Kidney (tissue), 14 donors: ENCODE data around the gene RPTOR. TPM values are rescaled to one million over a fixed set of nuclear protein-coding genes. Genes with fewer than 3 reads are reported as not detected.

ENCODE experiments used
- DNase-seq, 5 donors: peaks; one replicate each; pipeline ENCODE4 v3.0.0-alpha.2; 2013 to 2020
- FAIRE-seq: peaks from 2 replicates; lab custom pipeline; 2012; peaks lifted over from hg19 to GRCh38; lab: Jason Lieb, UNC
- H3K27ac ChIP-seq, 2 donors: one replicate each; pipeline ENCODE4 v1.7.0; 2013; ENCODE audit warnings: low read depth in 2 of 2, low read length in 2 of 2, inconsistent platforms in 1 of 2
- H3K27me3 ChIP-seq: one replicate; pipeline ENCODE4 v1.7.1; 2013; ENCODE audit warnings: low read length, inconsistent platforms; ENCODE audit not compliant: control insufficient read depth, insufficient read depth
- H3K36me3 ChIP-seq, 3 donors: one replicate each; pipeline versions ENCODE4 v1.7.0 to v1.7.1; 2013; ENCODE audit warnings: low read length in 3 of 3, control low read depth in 1 of 3, inconsistent platforms in 1 of 3; ENCODE audit not compliant: insufficient read depth in 3 of 3, control insufficient read depth in 2 of 3
- H3K4me1 ChIP-seq, 3 donors: one replicate each; pipeline versions ENCODE4 v1.7.0 to v1.7.1; 2013; ENCODE audit warnings: low read length in 3 of 3, inconsistent platforms in 1 of 3, low read depth in 1 of 3; ENCODE audit not compliant: control insufficient read depth in 2 of 3, insufficient read depth in 2 of 3
- H3K4me3 ChIP-seq, 3 donors: one replicate each; pipeline versions ENCODE4 v1.7.0 to v1.8.1; 2013; ENCODE audit warnings: low read length in 3 of 3, control low read depth in 1 of 3, inconsistent platforms in 1 of 3
- H3K9ac ChIP-seq, 3 donors: one replicate each; pipeline versions ENCODE4 v1.7.0 to v1.7.1; 2013; ENCODE audit warnings: low read length in 3 of 3, control low read depth in 1 of 3, inconsistent platforms in 1 of 3
- H3K9me3 ChIP-seq, 3 donors: one replicate each; pipeline versions ENCODE4 v1.7.0 to v1.7.1; 2013; ENCODE audit warnings: low read length in 3 of 3, control low read depth in 1 of 3, inconsistent platforms in 1 of 3; ENCODE audit not compliant: control insufficient read depth in 2 of 3, insufficient read depth in 1 of 3
- intact Hi-C: fragments of 100-400 bp; cut with DNase I; formaldehyde crosslinking; loops from one replicate; pipeline ENCODE4 v1.11.1; 2022
- polyA plus RNA-seq: library from polyadenylated mRNA; stranded (reverse); fragments of 350-450 nt; fragmentation: Illumina TruSeq; extraction: RNeasy Lipid Tissue Mini Kit (QIAGEN cat#74804); gene quantifications from one replicate; pipeline ENCODE4 v1.2.3, GENCODE V29; 2014; ENCODE audit warnings: low read depth, low replicate concordance; ENCODE audit not compliant: insufficient read depth
- total RNA-seq: library from RNA; stranded (reverse); fragmentation: NEBNext Ultra II Directional; extraction: Animal tissue kit (Norgen Biotek cat#: 25700); gene quantifications from one replicate; pipeline ENCODE4 v1.2.1, GENCODE V29; 2021
- TF ChIP-seq, protein P1 (sequence below): IDR thresholded peaks from 3 replicates; pipeline ENCODE4 v1.5.1; 2012; ENCODE audit warnings: mild to moderate bottlenecking, moderate library complexity, borderline replicate concordance; ENCODE audit not compliant: insufficient read depth; ENCODE audit errors: extremely low read depth
- donor health status: control.
- donor health status: control.
- donor health status: control.
- donor health status: control.
- donor health status: control.
- donor health status: DM: yes; HTN: yes; CAD: no.
- donor health status: Normal renal cell carcinoma (clear cell type).

The RPTOR gene
- total and polyA plus RNA-seq, 2 donors from 2014 or later: 5.5 to 37.6 TPM

- FAIRE-seq: no peak
- H3K36me3 ChIP-seq: no peaks in the 10 kb centered on the region
Measured at GRCh38 chr17:80687839-80688238, 143.2 kb downstream of the RPTOR start.

GRCh38 chr17:80689129-80689619, 144.5 kb downstream of the RPTOR start:
- intact Hi-C loops: no loop called here
- Histone ChIP-seq H3K4me1 (peaks cover 0 to under 1% (median 0%) of the 10 kb centered on the region in 3 donors), H3K4me3 (no peak overlapping the region), H3K9me3 (no peaks in the 10 kb centered on the region), H3K27me3 (no peaks in the 10 kb centered on the region), H3K27ac (no peak overlapping the region), H3K36me3 (no peaks in the 10 kb centered on the region), H3K9ac (no peak overlapping the region)
- no peak for DNase-seq
- no peak for FAIRE-seq
- TF ChIP-seq, protein P1, sequence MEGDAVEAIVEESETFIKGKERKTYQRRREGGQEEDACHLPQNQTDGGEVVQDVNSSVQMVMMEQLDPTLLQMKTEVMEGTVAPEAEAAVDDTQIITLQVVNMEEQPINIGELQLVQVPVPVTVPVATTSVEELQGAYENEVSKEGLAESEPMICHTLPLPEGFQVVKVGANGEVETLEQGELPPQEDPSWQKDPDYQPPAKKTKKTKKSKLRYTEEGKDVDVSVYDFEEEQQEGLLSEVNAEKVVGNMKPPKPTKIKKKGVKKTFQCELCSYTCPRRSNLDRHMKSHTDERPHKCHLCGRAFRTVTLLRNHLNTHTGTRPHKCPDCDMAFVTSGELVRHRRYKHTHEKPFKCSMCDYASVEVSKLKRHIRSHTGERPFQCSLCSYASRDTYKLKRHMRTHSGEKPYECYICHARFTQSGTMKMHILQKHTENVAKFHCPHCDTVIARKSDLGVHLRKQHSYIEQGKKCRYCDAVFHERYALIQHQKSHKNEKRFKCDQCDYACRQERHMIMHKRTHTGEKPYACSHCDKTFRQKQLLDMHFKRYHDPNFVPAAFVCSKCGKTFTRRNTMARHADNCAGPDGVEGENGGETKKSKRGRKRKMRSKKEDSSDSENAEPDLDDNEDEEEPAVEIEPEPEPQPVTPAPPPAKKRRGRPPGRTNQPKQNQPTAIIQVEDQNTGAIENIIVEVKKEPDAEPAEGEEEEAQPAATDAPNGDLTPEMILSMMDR: no peak

More at GRCh38 chr17:80687839-80688238, 143.2 kb downstream of the RPTOR start:
- TF ChIP-seq, protein P1: no peak
- no peaks in the 10 kb centered on the region for H3K9me3 ChIP-seq
- H3K4me3 ChIP-seq: no peak overlapping the region
- DNase-seq: no peak
- intact Hi-C loops: no loop called here
- H3K4me1 ChIP-seq: no peaks in the 10 kb centered on the region
- H3K27me3 ChIP-seq: no peaks in the 10 kb centered on the region
- H3K27ac ChIP-seq: no peak overlapping the region
- H3K9ac ChIP-seq: no peak overlapping the region

GRCh38 chr17:80691784-80692183, 147.1 kb downstream of the RPTOR start:
- H3K4me1 ChIP-seq: peaks cover 0 to 16% (median 6%) of the 10 kb centered on the region in 3 donors
- H3K36me3 ChIP-seq: no peaks in the 10 kb centered on the region
- TF ChIP-seq, protein P1: no peak
- no peak overlapping the region for H3K27ac ChIP-seq
- no peak for FAIRE-seq
- no peaks in the 10 kb centered on the region for H3K27me3 ChIP-seq
- H3K9ac ChIP-seq: no peak overlapping the region
- no peaks in the 10 kb centered on the region for H3K9me3 ChIP-seq
- intact Hi-C loops: no loop called here
- H3K4me3 ChIP-seq: no peak overlapping the region
- no peak for DNase-seq
